ENCODE measurements around the gene KRTAP2-3.

DNA sequence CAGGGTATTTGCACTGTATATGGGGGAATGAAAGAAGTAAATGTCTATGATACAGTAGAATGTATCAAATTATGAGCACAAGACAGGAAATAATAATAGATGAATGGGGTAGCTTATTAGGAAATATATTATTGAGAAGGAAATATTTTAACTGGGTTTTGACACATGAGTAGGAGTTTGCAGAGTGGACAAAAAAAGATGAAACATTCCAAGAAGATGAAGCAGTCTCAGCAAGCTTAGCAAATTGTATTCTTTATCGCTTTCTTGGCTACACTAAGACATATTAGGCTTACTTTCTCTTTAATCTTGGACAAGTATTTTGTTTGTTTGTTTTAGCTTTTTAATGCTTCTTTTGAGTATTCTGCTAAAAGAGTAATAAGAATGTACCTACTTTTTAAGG lies 44.0 kb upstream of the KRTAP2-3 start:
- TF ChIP-seq POLR2A (IDR thresholded peaks at IDR 0.05; ENCODE audit: low read length), result no peak
- TF ChIP-seq GATA1 (IDR thresholded peaks at IDR 0.05; ENCODE audit: low read depth, low read length), result no peak
